ENCODE results near the gene SHKBP1.
"Not testable (repeated sequence)": the region's sequence is repeated elsewhere in the genome, so short reads cannot be mapped to it uniquely, and the experiment has no call there.

Gene SHKBP1, protein sequence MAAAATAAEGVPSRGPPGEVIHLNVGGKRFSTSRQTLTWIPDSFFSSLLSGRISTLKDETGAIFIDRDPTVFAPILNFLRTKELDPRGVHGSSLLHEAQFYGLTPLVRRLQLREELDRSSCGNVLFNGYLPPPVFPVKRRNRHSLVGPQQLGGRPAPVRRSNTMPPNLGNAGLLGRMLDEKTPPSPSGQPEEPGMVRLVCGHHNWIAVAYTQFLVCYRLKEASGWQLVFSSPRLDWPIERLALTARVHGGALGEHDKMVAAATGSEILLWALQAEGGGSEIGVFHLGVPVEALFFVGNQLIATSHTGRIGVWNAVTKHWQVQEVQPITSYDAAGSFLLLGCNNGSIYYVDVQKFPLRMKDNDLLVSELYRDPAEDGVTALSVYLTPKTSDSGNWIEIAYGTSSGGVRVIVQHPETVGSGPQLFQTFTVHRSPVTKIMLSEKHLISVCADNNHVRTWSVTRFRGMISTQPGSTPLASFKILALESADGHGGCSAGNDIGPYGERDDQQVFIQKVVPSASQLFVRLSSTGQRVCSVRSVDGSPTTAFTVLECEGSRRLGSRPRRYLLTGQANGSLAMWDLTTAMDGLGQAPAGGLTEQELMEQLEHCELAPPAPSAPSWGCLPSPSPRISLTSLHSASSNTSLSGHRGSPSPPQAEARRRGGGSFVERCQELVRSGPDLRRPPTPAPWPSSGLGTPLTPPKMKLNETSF

GRCh38 chr19:40576585-40577451 lies at the start of gene SHKBP1:
SHKBP1 (plus strand) TSS chr19:40576873; CDS start chr19:40576900, 27 bp downstream.
- DNase-seq (ENCODE audit: low read depth in 2 of 2, low spot score in 1 of 2) = peak; percentile 80 to 88

GRCh38 chr19:40528078-40528477 lies 48.6 kb upstream of the SHKBP1 start:
- no peak for DNase-seq (ENCODE audit: low read depth in 2 of 2, low spot score in 1 of 2)

DNA sequence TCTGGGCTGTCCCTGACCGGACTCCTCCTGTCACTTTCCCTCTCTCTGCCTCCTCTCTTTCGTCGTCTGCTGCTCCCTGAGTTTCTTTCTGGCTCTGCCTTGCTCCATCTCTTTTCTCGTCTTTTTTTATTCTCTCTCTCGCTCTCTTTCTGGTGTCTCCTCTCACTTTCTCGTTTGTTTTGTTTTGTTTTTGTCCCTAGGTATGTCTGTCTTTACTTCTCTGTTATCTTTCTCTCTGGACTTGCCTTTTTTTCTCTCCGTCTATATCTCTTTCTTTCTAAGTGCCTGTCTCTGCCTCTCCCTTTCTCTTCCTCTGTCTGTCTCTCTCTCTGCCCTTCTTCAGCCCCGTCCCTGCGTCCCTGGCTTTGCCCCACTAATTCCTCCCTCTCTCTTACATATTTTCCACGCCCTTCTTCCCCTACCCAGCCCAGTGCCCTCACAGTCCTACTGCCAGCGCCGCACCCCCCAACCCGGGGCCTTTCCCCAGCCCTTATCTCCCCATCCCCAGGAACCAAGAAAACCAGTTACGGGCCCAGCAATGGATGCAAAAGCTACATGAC lies 48.1 kb upstream of the SHKBP1 start:
- no peak for DNase-seq (ENCODE audit: low read depth in 2 of 2, low spot score in 1 of 2)

DNA sequence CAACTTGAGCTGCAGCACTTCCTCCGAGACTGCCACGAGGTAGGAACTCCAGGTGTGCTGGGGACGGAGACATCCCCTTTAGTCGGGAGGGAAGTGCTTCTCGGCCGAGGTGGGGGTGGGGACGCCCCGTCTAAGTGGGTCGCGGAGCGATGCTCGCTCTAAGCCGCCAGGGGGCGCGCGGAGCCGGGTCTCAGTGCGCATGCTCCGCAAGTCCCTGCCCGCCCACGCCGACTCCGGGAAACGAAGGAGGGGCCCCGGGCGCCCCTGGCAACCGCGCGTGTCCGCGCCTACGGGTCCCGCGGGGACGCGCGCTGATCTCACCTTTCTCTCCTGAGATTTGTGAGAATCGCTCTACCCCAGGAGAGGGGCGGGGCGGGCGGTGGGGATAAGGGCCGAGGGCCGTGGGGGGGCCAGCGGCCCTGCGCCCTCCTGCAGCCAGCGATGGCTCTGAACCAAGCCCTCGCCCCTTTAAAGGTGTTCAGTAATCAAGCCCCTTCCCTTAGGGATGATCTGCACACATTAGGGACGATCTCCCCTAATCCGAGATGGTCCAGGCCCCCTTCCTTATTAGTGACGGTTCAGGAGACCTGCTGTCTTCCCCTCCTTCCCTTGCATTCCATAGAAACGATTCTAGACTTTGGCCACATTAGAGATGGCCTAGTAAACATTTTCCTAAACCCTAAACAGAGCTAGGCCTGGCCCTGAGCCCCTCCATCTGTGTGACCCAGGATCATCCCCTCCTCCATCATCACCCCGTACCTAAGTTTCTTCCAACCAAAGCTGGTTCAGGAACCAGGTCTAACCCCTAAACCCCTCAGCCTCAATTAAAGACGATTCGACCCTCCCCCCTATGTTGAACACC lies 47.3 kb upstream of the SHKBP1 start:
- peak; percentile 73 to 82 for DNase-seq (ENCODE audit: low read depth in 2 of 2, low spot score in 1 of 2)

GRCh38 chr19:40530091-40530901 lies 46.4 kb upstream of the SHKBP1 start:
- DNase-seq (ENCODE audit: low read depth in 2 of 2, low spot score in 1 of 2) = no peak

GRCh38 chr19:40533508-40533907 lies 43.2 kb upstream of the SHKBP1 start:
- DNase-seq (ENCODE audit: low read depth in 2 of 2, low spot score in 1 of 2) = no peak

DNA sequence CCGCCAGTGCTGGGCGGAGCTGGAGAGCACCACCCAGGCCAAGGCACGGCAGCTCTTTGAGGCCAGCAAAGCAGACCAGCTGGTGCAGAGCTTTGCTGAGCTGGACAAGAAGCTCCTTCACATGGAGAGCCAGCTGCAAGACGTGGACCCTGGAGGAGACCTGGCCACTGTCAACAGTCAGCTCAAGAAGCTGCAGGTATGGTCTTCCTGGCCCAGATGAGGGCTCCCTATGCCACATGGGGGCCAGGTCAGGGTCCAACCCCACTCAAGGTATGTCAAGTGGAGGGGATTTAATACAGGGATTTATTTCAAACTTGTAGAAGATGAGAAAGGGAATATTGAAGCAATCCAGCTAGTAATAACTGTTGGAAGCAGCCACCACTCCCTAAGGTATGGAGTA lies 42.5 kb upstream of the SHKBP1 start:
- DNase-seq (ENCODE audit: low read depth in 2 of 2, low spot score in 1 of 2) = no peak

DNA sequence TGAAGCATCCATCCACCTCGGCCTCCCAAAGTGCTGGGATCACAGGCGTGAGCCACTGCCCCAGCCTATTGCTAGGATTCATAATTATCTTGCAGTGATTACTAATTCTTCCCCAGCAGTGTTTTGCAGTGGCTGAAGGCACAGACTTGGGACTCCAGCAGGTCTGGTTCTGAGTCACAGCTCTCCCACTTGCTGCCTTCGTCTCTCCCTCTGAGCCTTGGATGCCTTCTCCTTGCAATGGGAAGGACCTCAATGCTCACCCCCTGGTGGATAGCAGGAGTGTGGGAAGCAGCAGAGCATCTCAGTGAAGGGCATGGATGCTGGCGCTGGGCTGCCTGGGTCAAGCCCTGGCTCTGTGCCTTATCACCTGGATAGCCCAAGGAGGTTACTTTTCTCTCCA lies 37.6 kb upstream of the SHKBP1 start:
- DNase-seq (ENCODE audit: low read depth in 2 of 2, low spot score in 1 of 2) = no peak

DNA sequence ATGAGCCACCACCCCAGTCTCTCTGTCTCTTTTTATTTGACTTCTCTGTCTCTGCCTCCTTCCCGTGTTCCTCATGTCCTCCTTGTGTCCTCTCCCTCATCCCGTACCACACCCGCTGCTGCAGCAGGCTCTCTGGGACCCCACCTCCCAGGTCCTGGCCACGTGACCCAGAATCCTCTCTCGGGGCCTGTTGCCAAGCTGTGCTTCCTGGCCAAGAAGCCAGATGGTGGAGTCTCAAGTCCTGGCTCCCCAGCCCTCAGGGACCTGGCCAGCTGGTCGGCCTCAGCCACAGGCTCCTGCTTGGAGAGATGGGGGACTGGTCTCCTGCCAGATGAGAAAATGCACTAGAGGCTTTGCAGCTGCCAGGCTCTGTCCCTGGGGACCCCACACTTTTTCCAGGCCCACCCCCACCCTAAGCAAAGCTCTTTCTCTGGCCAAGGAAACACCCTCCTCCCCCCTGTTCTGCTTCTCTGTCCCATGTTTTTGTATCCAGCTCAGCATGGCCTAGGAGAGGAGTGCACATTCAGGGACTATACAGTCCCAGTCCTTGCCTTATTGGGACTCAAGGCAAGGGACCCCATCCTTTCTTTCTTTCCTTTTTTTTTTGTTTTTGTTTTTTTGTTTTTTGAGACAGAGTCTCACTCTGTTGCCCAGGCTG lies 34.3 kb upstream of the SHKBP1 start:
- DNase-seq (ENCODE audit: low read depth in 2 of 2, low spot score in 1 of 2) = no peak

- no peak for DNase-seq (ENCODE audit: low read depth in 2 of 2, low spot score in 1 of 2)
Observed at GRCh38 chr19:40543029-40543597, 33.6 kb upstream of the SHKBP1 start.

GRCh38 chr19:40546153-40546841 lies 30.4 kb upstream of the SHKBP1 start:
- DNase-seq (ENCODE audit: low read depth in 2 of 2, low spot score in 1 of 2) = not testable (repeated sequence)

- DNase-seq (ENCODE audit: low read depth in 2 of 2, low spot score in 1 of 2) = not testable (repeated sequence)
Observed at GRCh38 chr19:40547190-40547589, 29.5 kb upstream of the SHKBP1 start.

DNA sequence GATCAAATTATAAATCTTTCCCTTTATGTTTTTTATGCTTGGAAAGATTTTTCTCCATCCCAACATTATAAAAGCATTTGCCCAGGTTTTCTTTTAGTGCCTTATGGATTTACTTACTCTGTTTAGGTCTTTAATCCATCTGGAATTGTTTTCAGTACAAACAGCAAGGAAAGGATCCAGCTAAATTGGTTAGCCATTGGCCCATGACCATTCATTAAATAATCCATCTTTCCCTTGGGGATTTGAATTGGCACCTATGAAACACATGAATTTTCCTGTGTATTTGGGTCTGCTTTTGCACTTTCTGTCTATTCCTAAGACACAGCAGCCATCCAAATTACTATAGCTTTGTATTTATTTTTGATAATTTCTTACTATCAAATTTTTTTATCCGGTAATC lies 28.8 kb upstream of the SHKBP1 start:
- DNase-seq (ENCODE audit: low read depth in 2 of 2, low spot score in 1 of 2) = no peak

GRCh38 chr19:40549007-40549708 lies 27.5 kb upstream of the SHKBP1 start:
- DNase-seq (ENCODE audit: low read depth in 2 of 2, low spot score in 1 of 2) = peak; percentile 26 to 49

GRCh38 chr19:40550951-40551350 lies 25.7 kb upstream of the SHKBP1 start:
- DNase-seq (ENCODE audit: low read depth in 2 of 2, low spot score in 1 of 2) = no peak

DNA sequence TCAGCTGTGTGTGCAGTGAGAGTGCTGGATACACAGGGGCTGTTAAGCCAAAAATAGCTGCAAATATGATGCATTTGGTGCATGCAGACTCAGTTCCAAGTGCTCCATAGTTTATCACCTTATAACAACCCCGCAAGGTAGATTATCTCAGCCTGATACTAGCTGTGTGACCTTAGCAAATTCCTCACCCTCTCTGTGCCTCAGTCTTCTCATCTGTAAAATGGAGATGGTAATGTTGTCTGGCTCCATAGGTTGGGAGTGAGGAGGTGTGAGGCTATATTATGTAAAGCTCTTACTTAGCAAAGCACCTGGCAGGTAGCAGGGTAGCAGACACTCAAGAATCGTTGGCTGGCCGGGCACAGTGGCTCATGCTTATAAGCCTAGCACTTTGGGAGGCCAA lies 23.8 kb upstream of the SHKBP1 start:
- no peak for DNase-seq (ENCODE audit: low read depth in 2 of 2, low spot score in 1 of 2)

All from stimulated activated CD8-positive, alpha-beta memory T cell treated with anti-CD3 and anti-CD28 coated beads, Interleukin-4, amount 100 ng/mL, for 1 hour (primary cell).